MM.1S (cell line): ENCODE data around the gene DYNLT2.

Experiments
- DNase-seq: peaks from one replicate; pipeline ENCODE4 v3.0.0-alpha.2; 2015
- H2AFZ ChIP-seq: fragments of 300-600 bp; sonication (generic); 2 replicates; pipeline ENCODE4 v1.6.0; 2016; ENCODE audit warnings: antibody characterized with exemption, low read length
- H3F3A ChIP-seq: fragments of 300-600 bp; sonication (generic); 2 replicates; pipeline ENCODE4 v1.6.1; 2016; ENCODE audit warnings: mild to moderate bottlenecking, antibody characterized with exemption, low read length, moderate library complexity, mixed read lengths; ENCODE audit not compliant: insufficient read depth
- H3K27ac ChIP-seq: fragments of 300-600 bp; sonication (generic); 2 replicates; pipeline ENCODE4 v1.5.1; 2016; ENCODE audit warnings: mild to moderate bottlenecking, low read length
- H3K27me3 ChIP-seq: fragments of 300-600 bp; sonication (generic); replicated peaks from 2 replicates; pipeline ENCODE4 v1.6.0; 2016; ENCODE audit warnings: low read length; ENCODE audit not compliant: insufficient read depth
- H3K36me3 ChIP-seq: fragments of 300-600 bp; sonication (generic); replicated peaks from 2 replicates; pipeline ENCODE4 v1.6.1; 2016; ENCODE audit warnings: mild to moderate bottlenecking, low read length, mixed read lengths; ENCODE audit not compliant: insufficient read depth
- H3K4me1 ChIP-seq: fragments of 300-600 bp; sonication (generic); 2 replicates; pipeline ENCODE4 v1.6.1; 2016; ENCODE audit warnings: low read length, mixed read lengths
- H3K4me2 ChIP-seq: fragments of 300-600 bp; sonication (generic); 2 replicates; pipeline ENCODE4 v1.6.0; 2016; ENCODE audit warnings: low read depth, low read length
- H3K4me3 ChIP-seq: fragments of 300-600 bp; sonication (generic); 2 replicates; pipeline ENCODE4 v1.5.1; 2016; ENCODE audit warnings: low read length, mixed read lengths
- H3K79me2 ChIP-seq: fragments of 300-600 bp; sonication (generic); 2 replicates; pipeline ENCODE4 v1.6.1; 2016; ENCODE audit warnings: mixed run types, low read length, mixed read lengths
- H3K9ac ChIP-seq: fragments of 300-600 bp; sonication (generic); 2 replicates; pipeline ENCODE4 v1.6.1; 2016; ENCODE audit warnings: low read length, mixed read lengths
- H3K9me2 ChIP-seq: fragments of 300-600 bp; sonication (generic); replicated peaks from 2 replicates; pipeline ENCODE4 v1.6.1; 2016; ENCODE audit warnings: mild to moderate bottlenecking, low read length, mixed read lengths; ENCODE audit not compliant: insufficient read depth
- H3K9me3 ChIP-seq: fragments of 300-600 bp; sonication (generic); replicated peaks from 2 replicates; pipeline ENCODE4 v1.6.1; 2016; ENCODE audit warnings: mild to moderate bottlenecking, low read length, mixed read lengths; ENCODE audit not compliant: insufficient read depth
- H4K20me1 ChIP-seq: fragments of 300-600 bp; sonication (generic); 2 replicates; pipeline ENCODE4 v1.6.1; 2016; ENCODE audit warnings: mild to moderate bottlenecking, low read length, moderate library complexity, mixed read lengths; ENCODE audit not compliant: insufficient read depth
- CTCF ChIP-seq: fragments of 300-600 bp; sonication (generic); IDR thresholded peaks from 2 replicates; pipeline ENCODE4 v1.5.1; 2016; ENCODE audit warnings: antibody characterized with exemption, low read length, mixed read lengths
- EZH2 ChIP-seq: fragments of 300-600 bp; sonication (generic); optimal IDR thresholded peaks from 2 replicates; pipeline ENCODE3; 2017; ENCODE audit warnings: low read depth, mild to moderate bottlenecking, antibody characterized with exemption, low read length, mixed read lengths
- EZH2phosphoT487 ChIP-seq: fragments of 300-600 bp; sonication (generic); IDR thresholded peaks from 2 replicates; pipeline ENCODE4 v1.6.1; 2018; ENCODE audit warnings: antibody characterized with exemption, low read length

Gene DYNLT2

GRCh38 chr6:169799474-169799926 lies 48.1 kb upstream of the DYNLT2 start:
- Histone ChIP-seq H3K9ac (no peak overlapping the region), H3K4me1 (peaks cover 8% of the 10 kb centered on the region), H3K79me2 (no peaks in the 10 kb centered on the region), H3K4me2 (no peak overlapping the region), H3K9me3 (no peaks in the 10 kb centered on the region), H2AFZ (no peak overlapping the region), H3K27ac (no peak overlapping the region), H4K20me1 (no peaks in the 10 kb centered on the region), H3K4me3 (no peak overlapping the region), H3K9me2 (no peaks in the 10 kb centered on the region), H3F3A (peaks cover 6% of the 10 kb centered on the region; the same call in 1 of the 2 replicates), H3K27me3 (no peaks in the 10 kb centered on the region; the same call in 1 of the 2 replicates), H3K36me3 (no peaks in the 10 kb centered on the region)
- no peak for DNase-seq
- TF ChIP-seq EZH2phosphoT487 (no peak), EZH2 (no peak), CTCF (no peak)

- Histone ChIP-seq H3F3A (peaks cover 6% of the 10 kb centered on the region; the same call in 1 of the 2 replicates), H3K79me2 (no peaks in the 10 kb centered on the region), H2AFZ (no peak overlapping the region), H3K9ac (no peak overlapping the region), H3K9me3 (no peaks in the 10 kb centered on the region), H3K36me3 (no peaks in the 10 kb centered on the region), H3K4me1 (peaks cover 8% of the 10 kb centered on the region), H3K9me2 (no peaks in the 10 kb centered on the region), H3K4me3 (no peak overlapping the region), H4K20me1 (no peaks in the 10 kb centered on the region), H3K4me2 (no peak overlapping the region), H3K27ac (no peak overlapping the region), H3K27me3 (no peaks in the 10 kb centered on the region)
- TF ChIP-seq CTCF (no peak), EZH2phosphoT487 (no peak), EZH2 (no peak)
- DNase-seq = no peak
Measured at GRCh38 chr6:169798764-169799473, 47.5 kb upstream of the DYNLT2 start.

- Histone ChIP-seq H3K9me2 (no peaks in the 10 kb centered on the region), H3K79me2 (no peaks in the 10 kb centered on the region), H3K4me3 (no peak overlapping the region), H3K36me3 (no peaks in the 10 kb centered on the region), H3K9ac (no peak overlapping the region), H4K20me1 (no peaks in the 10 kb centered on the region), H3K4me1 (no peaks in the 10 kb centered on the region), H3K27ac (no peak overlapping the region), H3K9me3 (no peaks in the 10 kb centered on the region), H2AFZ (no peak overlapping the region), H3K27me3 (no peaks in the 10 kb centered on the region), H3K4me2 (no peak overlapping the region), H3F3A (no peaks in the 10 kb centered on the region)
- no peak for DNase-seq
- TF ChIP-seq EZH2 (no peak), CTCF (no peak), EZH2phosphoT487 (no peak)
Measured at GRCh38 chr6:169795196-169795595, 43.8 kb upstream of the DYNLT2 start.
